Uterus (tissue), 2 donors: ENCODE results near the gene CHIC2.

Experiments used
- POLR2A ChIP-seq, 2 donors: fragments of 450-650 bp; IDR thresholded peaks; one replicate each; pipeline ENCODE4 v1.6.1; 2016; ENCODE audit warnings: antibody characterized with exemption in 2 of 2, mild to moderate bottlenecking in 1 of 2, moderate library complexity in 1 of 2
- TF ChIP-seq, protein P1 (sequence below), 4 experiments: fragments of 200-600 bp in 2 of 4; fragments of 450-650 bp in 2 of 4; sonication (generic) in 2 of 4; IDR thresholded peaks; one replicate each; pipeline ENCODE4 v1.5.1; 2016 to 2019; ENCODE audit warnings: antibody characterized with exemption in 4 of 4, mild to moderate bottlenecking in 2 of 4, moderate library complexity in 1 of 4

DNA sequence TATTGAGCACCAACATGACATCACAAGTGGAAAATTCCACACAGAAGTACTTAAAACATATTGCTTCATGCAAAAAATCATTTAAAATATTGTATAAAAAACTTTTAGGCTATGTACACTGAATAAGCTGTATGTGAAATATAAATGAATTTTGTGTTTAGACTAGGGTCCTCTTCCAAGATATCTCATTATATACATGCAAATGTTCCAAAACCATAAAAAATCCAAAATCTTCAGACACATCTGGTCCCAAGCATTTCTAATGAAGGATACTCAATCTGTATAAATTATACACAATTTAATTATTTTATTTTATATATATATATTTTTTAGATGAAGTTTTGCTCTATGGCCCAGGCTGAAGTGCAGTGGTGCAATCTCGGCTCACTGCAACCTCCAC lies 25.5 kb upstream of the CHIC2 start:
- TF ChIP-seq, protein P1, sequence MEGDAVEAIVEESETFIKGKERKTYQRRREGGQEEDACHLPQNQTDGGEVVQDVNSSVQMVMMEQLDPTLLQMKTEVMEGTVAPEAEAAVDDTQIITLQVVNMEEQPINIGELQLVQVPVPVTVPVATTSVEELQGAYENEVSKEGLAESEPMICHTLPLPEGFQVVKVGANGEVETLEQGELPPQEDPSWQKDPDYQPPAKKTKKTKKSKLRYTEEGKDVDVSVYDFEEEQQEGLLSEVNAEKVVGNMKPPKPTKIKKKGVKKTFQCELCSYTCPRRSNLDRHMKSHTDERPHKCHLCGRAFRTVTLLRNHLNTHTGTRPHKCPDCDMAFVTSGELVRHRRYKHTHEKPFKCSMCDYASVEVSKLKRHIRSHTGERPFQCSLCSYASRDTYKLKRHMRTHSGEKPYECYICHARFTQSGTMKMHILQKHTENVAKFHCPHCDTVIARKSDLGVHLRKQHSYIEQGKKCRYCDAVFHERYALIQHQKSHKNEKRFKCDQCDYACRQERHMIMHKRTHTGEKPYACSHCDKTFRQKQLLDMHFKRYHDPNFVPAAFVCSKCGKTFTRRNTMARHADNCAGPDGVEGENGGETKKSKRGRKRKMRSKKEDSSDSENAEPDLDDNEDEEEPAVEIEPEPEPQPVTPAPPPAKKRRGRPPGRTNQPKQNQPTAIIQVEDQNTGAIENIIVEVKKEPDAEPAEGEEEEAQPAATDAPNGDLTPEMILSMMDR (IDR thresholded peaks at IDR 0.05), result no peak
- no peak for TF ChIP-seq POLR2A (IDR thresholded peaks at IDR 0.05)
